HG03439 (cell line): ENCODE data around the gene DPPA4.

Experiments
- ATAC-seq: cut with Tn5 transposase; IDR thresholded peaks from one replicate; pipeline ENCODE4 v1.9.1; 2021; ENCODE audit warnings: mild to moderate bottlenecking, moderate library complexity; ENCODE audit not compliant: unreplicated experiment

Gene DPPA4

GRCh38 chr3:109339714-109340648 is 2.6 kb upstream of the DPPA4 start:
- no peak for ATAC-seq

DNA sequence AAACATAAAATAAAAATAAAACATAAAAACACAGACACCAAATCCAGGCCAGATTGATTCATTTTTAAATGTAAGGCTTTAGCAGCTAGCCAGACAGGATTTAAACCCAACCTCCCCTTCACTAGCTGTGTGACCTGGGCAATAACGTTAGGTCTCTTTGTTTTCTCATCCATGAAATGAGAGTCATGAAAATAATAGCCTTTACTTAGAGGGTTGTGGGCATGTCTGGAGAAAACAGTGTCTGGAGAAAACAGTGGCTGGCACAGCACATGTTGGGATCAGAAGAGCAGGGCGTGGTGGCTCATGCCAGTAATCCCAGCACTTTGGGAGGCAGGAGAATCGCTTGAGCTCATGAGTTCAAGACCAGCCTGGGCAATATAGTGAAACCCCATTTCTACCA is 1.9 kb upstream of the DPPA4 start:
- ATAC-seq = no peak

GRCh38 chr3:109338322-109338721 is 976 bp upstream of the DPPA4 start:
- ATAC-seq = no peak

- ATAC-seq = no peak
These were observed 970 bp downstream of the DPPA4 start for GRCh38 chr3:109336291-109336861.

DNA sequence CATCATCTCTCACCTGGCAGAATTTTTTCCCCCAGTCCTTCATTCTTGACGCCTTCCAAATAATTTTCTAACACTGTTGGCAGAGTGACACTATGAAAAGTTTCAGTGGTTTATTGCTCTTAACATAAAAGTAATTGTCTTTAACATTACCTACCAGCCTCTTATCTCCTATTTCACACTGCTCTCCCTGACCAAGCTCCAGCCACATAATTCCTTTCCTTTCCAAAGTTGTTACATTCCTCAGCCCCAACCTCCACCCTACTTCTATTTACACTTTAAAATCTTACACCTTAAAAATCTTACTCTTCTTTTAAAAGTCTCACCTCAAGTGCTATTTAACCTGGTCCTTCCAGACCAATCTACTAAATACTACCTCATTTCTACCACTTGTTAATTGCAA is 2.8 kb downstream of the DPPA4 start:
- ATAC-seq = no peak

DNA sequence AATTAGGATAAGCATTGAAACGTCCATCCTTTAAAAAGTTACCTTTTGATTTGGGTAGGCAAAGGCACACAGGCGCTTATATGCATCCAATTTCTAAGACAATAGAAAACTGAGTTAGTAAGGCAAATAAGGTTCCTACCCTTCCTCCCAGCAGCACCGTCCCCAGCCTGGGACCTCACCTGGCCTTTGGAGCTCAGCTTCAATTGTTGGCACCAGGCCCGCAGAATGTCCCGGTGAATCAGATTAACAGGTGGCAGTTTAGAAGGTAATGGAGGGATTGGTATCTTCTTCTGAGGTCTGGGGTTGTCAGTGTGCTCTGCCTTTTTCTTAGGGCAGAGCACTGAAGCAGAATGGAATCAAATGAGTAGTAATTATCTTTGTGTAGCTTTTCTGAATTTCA is 5.7 kb downstream of the DPPA4 start:
- no peak for ATAC-seq

- no peak for ATAC-seq
These were observed 6.9 kb downstream of the DPPA4 start for GRCh38 chr3:109330405-109330804.

GRCh38 chr3:109328202-109328601 is 9.1 kb downstream of the DPPA4 start:
- ATAC-seq = no peak

DNA sequence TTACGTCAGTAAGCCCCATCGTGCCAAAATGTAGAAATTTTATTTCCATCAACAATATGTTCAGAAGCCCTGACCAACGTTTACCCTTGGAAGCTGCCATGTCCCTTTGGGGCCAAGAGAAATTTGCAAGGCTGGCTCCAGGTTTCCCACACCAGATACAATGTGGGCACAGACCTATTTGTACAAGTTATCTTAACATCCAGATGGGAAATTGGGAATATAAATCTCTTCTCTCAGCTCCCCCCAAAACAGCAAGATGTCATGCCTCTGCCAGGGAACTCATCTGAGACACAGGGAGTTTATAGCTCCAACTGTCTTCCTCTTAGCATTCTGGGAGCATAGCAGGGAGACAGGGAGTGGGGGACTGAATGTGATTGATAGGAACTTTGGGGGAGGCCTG is 11.7 kb downstream of the DPPA4 start:
- no peak for ATAC-seq

DNA sequence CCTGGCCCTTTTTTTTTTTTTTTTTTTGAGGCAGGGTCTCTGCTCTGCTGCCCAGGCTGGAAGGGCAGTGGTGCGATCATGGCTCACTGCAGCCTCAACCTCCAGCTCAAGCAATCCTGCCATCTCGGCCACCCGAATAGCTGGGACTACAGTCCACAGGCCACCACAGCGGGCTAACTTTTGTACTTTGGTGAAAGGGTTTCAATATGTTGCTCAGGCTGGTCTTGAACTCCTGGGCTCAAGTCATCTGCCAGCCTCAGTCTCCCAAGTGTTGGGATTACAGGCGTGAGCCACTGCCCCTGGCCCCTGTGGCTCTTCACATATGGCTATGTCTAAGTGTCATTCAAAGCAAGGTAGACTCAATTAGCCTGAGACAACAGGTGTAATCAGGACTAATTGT is 12.2 kb downstream of the DPPA4 start:
- ATAC-seq = no peak

- ATAC-seq = no peak
These were observed 21.1 kb downstream of the DPPA4 start, which contains the start of gene DPPA2 for GRCh38 chr3:109316162-109316730. DPPA2 (minus strand) TSS chr3:109316517; CDS start chr3:109314542, 1,975 bp downstream.

- ATAC-seq = no peak
These were observed 24.3 kb downstream of the DPPA4 start for GRCh38 chr3:109313061-109313460.

DNA sequence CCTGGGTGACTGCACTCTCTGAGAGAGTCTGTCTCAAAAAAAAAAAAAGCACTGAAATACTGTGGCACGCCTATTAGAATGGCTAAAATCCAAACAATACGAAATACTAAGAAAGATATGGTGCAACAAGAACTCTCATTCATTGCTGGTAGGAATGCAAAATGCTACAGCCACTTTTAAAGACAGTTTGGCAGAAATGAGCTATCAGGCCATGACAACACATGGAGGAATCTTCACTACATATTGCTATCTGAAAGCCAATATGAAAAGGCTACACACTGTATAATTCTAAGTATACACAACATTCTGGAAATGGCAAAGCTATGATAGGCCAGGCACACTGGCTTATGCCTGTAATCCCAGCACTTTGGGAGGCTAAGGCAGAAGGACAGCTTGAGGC is 39.9 kb downstream of the DPPA4 start:
- ATAC-seq = no peak

DNA sequence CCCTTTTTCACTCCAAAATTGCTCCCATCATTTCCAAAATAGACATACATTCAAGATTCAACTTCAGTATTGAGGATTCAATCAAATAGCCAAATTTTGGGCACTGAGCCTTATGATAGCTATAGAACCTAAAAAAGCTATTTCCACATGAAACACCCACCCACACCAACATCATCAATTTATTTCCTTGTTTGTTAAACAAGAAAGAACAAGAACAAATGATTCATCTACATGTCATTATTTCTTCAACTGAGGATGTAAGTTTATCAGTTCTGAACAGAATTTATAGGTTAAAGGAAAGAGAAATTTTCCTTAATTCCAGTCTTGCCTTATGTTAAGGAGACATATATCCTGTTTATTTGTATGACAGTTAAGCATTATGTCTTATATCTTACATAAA is 53.3 kb downstream of the DPPA4 start:
- ATAC-seq = no peak

DNA sequence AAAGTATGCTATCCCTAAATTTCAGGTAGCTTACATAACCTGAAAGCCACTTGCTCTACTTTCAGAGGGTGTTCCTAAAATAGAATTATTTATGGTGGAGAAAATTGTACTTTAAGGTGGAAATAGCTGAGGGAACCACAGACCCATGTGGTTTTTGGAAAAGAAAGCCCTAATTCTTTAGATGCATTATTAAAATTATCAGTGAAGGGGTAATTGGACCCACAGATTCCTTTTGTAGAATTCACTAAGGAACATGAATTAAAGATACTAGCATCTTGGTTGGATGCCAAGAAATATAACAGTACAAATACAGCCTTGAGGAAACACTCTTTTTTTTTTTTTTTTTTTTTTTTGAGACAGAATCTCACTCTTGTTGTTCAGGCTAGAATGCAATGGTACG is 58.8 kb downstream of the DPPA4 start:
- ATAC-seq = no peak

GRCh38 chr3:109278141-109278540 is 59.2 kb downstream of the DPPA4 start:
- ATAC-seq = no peak
